ENCODE measurements around the gene GRID1.
A peak's percentile ranks its signal among the peaks of the same experiment; 100 is the strongest.

The GRID1 gene

GRCh38 chr10:85600744-85601081 is 765.9 kb downstream of the GRID1 start:
- DNase-seq = no peak

- no peak for DNase-seq
These were observed 766.4 kb downstream of the GRID1 start for GRCh38 chr10:85600026-85600743.

GRCh38 chr10:85599081-85599480 is 767.5 kb downstream of the GRID1 start:
- DNase-seq = no peak

- no peak for DNase-seq
These were observed 767.9 kb downstream of the GRID1 start for GRCh38 chr10:85598646-85599045.

- DNase-seq = peak in 1 of 2 experiments; percentile 5
These were observed 769.6 kb downstream of the GRID1 start for GRCh38 chr10:85597006-85597405.

GRCh38 chr10:85596389-85596788 is 770.2 kb downstream of the GRID1 start:
- DNase-seq = no peak

- no peak for DNase-seq
These were observed 772.4 kb downstream of the GRID1 start for GRCh38 chr10:85594239-85594638.

- DNase-seq = no peak
These were observed 773.3 kb downstream of the GRID1 start for GRCh38 chr10:85593226-85593772.

GRCh38 chr10:85581371-85581770 is 785.2 kb downstream of the GRID1 start:
- DNase-seq = no peak

- peak in 1 of 2 experiments; percentile 43 for DNase-seq
These were observed 786.0 kb downstream of the GRID1 start for GRCh38 chr10:85580585-85580984.

GRCh38 chr10:85578860-85579259 is 787.7 kb downstream of the GRID1 start:
- no peak for DNase-seq

- DNase-seq = no peak
These were observed 791.2 kb downstream of the GRID1 start for GRCh38 chr10:85575441-85575840.

- DNase-seq = no peak
These were observed 795.7 kb downstream of the GRID1 start for GRCh38 chr10:85570871-85571270.

- no peak for DNase-seq
These were observed 801.2 kb downstream of the GRID1 start for GRCh38 chr10:85565381-85565780.

- DNase-seq = no peak
These were observed 808.1 kb downstream of the GRID1 start for GRCh38 chr10:85558533-85558932.

- DNase-seq = no peak
These were observed 808.9 kb downstream of the GRID1 start for GRCh38 chr10:85557706-85558105.

GRCh38 chr10:85557077-85557476 is 809.5 kb downstream of the GRID1 start:
- no peak for DNase-seq
